B cell (primary cell): ENCODE data around the gene SCGB2B2. TPM values are rescaled to one million over a fixed set of nuclear protein-coding genes. Genes with fewer than 3 reads are reported as not detected.
"Not testable (repeated sequence)": the region's sequence is repeated elsewhere in the genome, so short reads cannot be mapped to it uniquely, and the experiment has no call there.

Source experiments
- ATAC-seq: fragments of 200-7000 bp; cut with Tn5 transposase; one replicate; pipeline ENCODE4 v1.10.0; 2021; ENCODE audit warnings: low read depth, mild to moderate bottlenecking, moderate number of reproducible peaks, moderate library complexity
- CTCF ChIA-PET: fragments of 350-600 bp; sonication (Branson Sonifier 250); formaldehyde crosslinking; loops from one replicate; lab custom pipeline; 2021; ENCODE audit warnings: antibody characterized with exemption, inconsistent platforms; lab: Charles Lee
- POLR2A ChIA-PET: fragments of 350-600 bp; sonication (Branson Sonifier 250); formaldehyde crosslinking; loops from one replicate; lab custom pipeline; 2021; ENCODE audit warnings: antibody characterized with exemption; lab: Charles Lee
- DNase-seq: peaks from one replicate; pipeline ENCODE4 v3.0.0; 2013
- H2AFZ ChIP-seq: 2 replicates; pipeline ENCODE4 v1.6.1; 2012; ENCODE audit warnings: mild to moderate bottlenecking, low read depth, low read length; ENCODE audit not compliant: insufficient read depth, poor library complexity, severe bottlenecking
- H3K27ac ChIP-seq, 2 donors: 1 replicate in 1 of 2; 2 replicates in 1 of 2; pipeline ENCODE4 v1.5.1; 2012 to 2013; ENCODE audit warnings: low read length in 2 of 2, mild to moderate bottlenecking in 2 of 2, moderate library complexity in 1 of 2
- H3K27me3 ChIP-seq, 4 experiments: fragments of 200-600 bp in 1 of 4; sonication (generic) in 1 of 4; replicated peaks in 1 of 4; 1 replicate in 2 of 4; 2 replicates in 2 of 4; pipeline versions ENCODE4 v1.6.1 to v1.7.0; 2013 to 2016; ENCODE audit warnings: low read length in 3 of 4, mild to moderate bottlenecking in 2 of 4, mixed read lengths in 1 of 4, moderate library complexity in 1 of 4; ENCODE audit not compliant: insufficient read depth in 4 of 4, control insufficient read depth in 3 of 4; ENCODE audit errors: control extremely low read depth in 1 of 4
- H3K36me3 ChIP-seq, 2 experiments: replicated peaks in 1 of 2; 1 replicate in 1 of 2; 2 replicates in 1 of 2; pipeline versions ENCODE4 v1.6.1 to v1.7.1; 2013; ENCODE audit warnings: low read length in 1 of 2; ENCODE audit not compliant: insufficient read depth in 2 of 2, control insufficient read depth in 1 of 2; ENCODE audit errors: control extremely low read depth in 1 of 2, extremely low read depth in 1 of 2
- H3K4me1 ChIP-seq, 2 donors: fragments of 200-600 bp in 1 of 2; sonication (generic) in 1 of 2; 1 replicate in 1 of 2; 2 replicates in 1 of 2; pipeline versions ENCODE4 v1.5.1 to v1.6.1; 2013 to 2017; ENCODE audit warnings: low read length in 2 of 2; ENCODE audit not compliant: control insufficient read depth in 2 of 2, insufficient read depth in 2 of 2
- H3K4me2 ChIP-seq: replicated peaks from 2 replicates; pipeline ENCODE3; 2012; ENCODE audit warnings: mild to moderate bottlenecking, low read depth, low read length; ENCODE audit not compliant: poor library complexity, severe bottlenecking
- H3K4me3 ChIP-seq, 5 experiments: fragments of 200-600 bp in 1 of 5; sonication (generic) in 1 of 5; 1 replicate in 3 of 5; 2 replicates in 2 of 5; pipeline versions ENCODE4 v1.5.1 to v1.7.0; 2011 to 2016; ENCODE audit warnings: low read length in 4 of 5, mild to moderate bottlenecking in 4 of 5, low read depth in 2 of 5, control low read depth in 1 of 5, moderate library complexity in 1 of 5; ENCODE audit not compliant: insufficient read depth in 1 of 5; ENCODE audit errors: control extremely low read depth in 1 of 5, extremely low read depth in 1 of 5
- H3K79me2 ChIP-seq: fragments of 200-600 bp; sonication (generic); one replicate; pipeline ENCODE4 v1.6.0; 2016; ENCODE audit warnings: low read length; ENCODE audit not compliant: control insufficient read depth, insufficient read depth
- H3K9ac ChIP-seq: fragments of 200-600 bp; sonication (generic); 2 replicates; pipeline ENCODE4 v1.6.1; 2017; ENCODE audit warnings: mild to moderate bottlenecking, low read length, moderate library complexity
- H3K9me3 ChIP-seq, 3 donors: one replicate each; pipeline versions ENCODE4 v1.6.1 to v1.7.1; 2013; ENCODE audit warnings: low read length in 2 of 3; ENCODE audit not compliant: control insufficient read depth in 2 of 3, insufficient read depth in 1 of 3; ENCODE audit errors: control extremely low read depth in 1 of 3
- H4K20me1 ChIP-seq: 2 replicates; pipeline ENCODE4 v1.6.0; 2012; ENCODE audit warnings: mild to moderate bottlenecking, low read length; ENCODE audit not compliant: insufficient read depth, control insufficient read depth, poor library complexity, severe bottlenecking
- H3K27ac Mint-ChIP-seq: one replicate; pipeline ENCODE4 v1.8.0; 2021; ENCODE audit warnings: mixed read lengths
- H3K27me3 Mint-ChIP-seq: one replicate; pipeline ENCODE4 v1.8.0; 2021; ENCODE audit warnings: mixed read lengths
- H3K4me1 Mint-ChIP-seq: one replicate; pipeline ENCODE4 v1.8.0; 2021; ENCODE audit warnings: mixed read lengths
- H3K4me3 Mint-ChIP-seq: one replicate; pipeline ENCODE4 v1.8.0; 2021; ENCODE audit warnings: mixed read lengths
- H3K9me3 Mint-ChIP-seq: one replicate; pipeline ENCODE4 v1.8.0; 2022; ENCODE audit warnings: mixed read lengths; ENCODE audit not compliant: insufficient read depth
- CTCF ChIP-seq: fragments of 200-600 bp; IDR thresholded peaks from one replicate; pipeline ENCODE4 v1.8.0; 2022; ENCODE audit warnings: antibody characterized with exemption, mild to moderate bottlenecking
- EZH2 ChIP-seq: IDR thresholded peaks from 2 replicates; pipeline ENCODE4 v1.6.1; 2012; ENCODE audit warnings: borderline replicate concordance, low read depth, mild to moderate bottlenecking, moderate library complexity, low read length; ENCODE audit not compliant: insufficient read depth, poor library complexity, severe bottlenecking
- WGBS: methylation state at CpG from one replicate; pipeline ENCODE4 v1.1.5; 2013; ENCODE audit warnings: missing lambda C conversion rate; ENCODE audit not compliant: insufficient coverage; 5-methylcytosine and 5-hydroxymethylcytosine counted together
- intact Hi-C: fragments of 100-400 bp; cut with micrococcal nuclease; formaldehyde crosslinking; loops from one replicate; pipeline ENCODE4 v1.10.0; 2022
- polyA plus RNA-seq: library from polyadenylated mRNA; depleted of rRNA; stranded (reverse); fragments of >200 nt; gene quantifications from 2 replicates; pipeline ENCODE4 v1.2.3, GENCODE V29; 2012
- total RNA-seq, 2 donors: library from RNA; stranded (reverse); fragments of 120-200 nt in 1 of 2; gene quantifications; 1 replicate in 1 of 2; 2 replicates in 1 of 2; pipeline versions ENCODE4 v1.2.3 to v1.2.4, GENCODE V29; 2013 to 2022

SCGB2B2 gene
- total and polyA plus RNA-seq, 2 donors (not counting 1 experiment from before 2014, with no cell fraction given), result 0.21 to 0.91 TPM

- Histone ChIP-seq H3K27me3 (peaks cover 0 to 11% (median 0%) of the 10 kb centered on the region in 4 experiments), H2AFZ (no peak overlapping the region), H4K20me1 (no peaks in the 10 kb centered on the region), H3K36me3 (no peaks in the 10 kb centered on the region), H3K9me3 (no peaks in the 10 kb centered on the region), H3K9ac (no peak overlapping the region), H3K27ac (no peak overlapping the region), H3K4me3 (no peak overlapping the region), H3K4me2 (no peak overlapping the region), H3K4me1 (peaks cover 0 to 5% of the 10 kb centered on the region in 2 donors), H3K79me2 (no peaks in the 10 kb centered on the region)
- H3K4me3 Mint-ChIP-seq, result no peak overlapping the region
- ChIA-PET CTCF (no interaction called here), POLR2A (no interaction called here)
- TF ChIP-seq CTCF, result no peak
- no peak for TF ChIP-seq EZH2
- peaks cover 11% of the 10 kb centered on the region for H3K27me3 Mint-ChIP-seq
- peaks cover 4% of the 10 kb centered on the region for H3K4me1 Mint-ChIP-seq
- ATAC-seq (no peak), DNase-seq (no peak)
- 94% methylated on average over 6 of the region's 7 CpGs for WGBS
- no peak overlapping the region for H3K27ac Mint-ChIP-seq
- H3K9me3 Mint-ChIP-seq, result no peaks in the 10 kb centered on the region
- intact Hi-C loops, result no loop called here
These were observed 7.7 kb downstream of the SCGB2B2 start for GRCh38 chr19:34669305-34669704.

GRCh38 chr19:34668690-34669089 lies 8.3 kb downstream of the SCGB2B2 start:
- POLR2A ChIA-PET, H3K9me3 ChIP-seq, H3K4me3 ChIP-seq, DNase-seq, H3K79me2 ChIP-seq, H3K36me3 ChIP-seq, H3K4me3 Mint-ChIP-seq, H3K4me2 ChIP-seq, ATAC-seq, H4K20me1 ChIP-seq, CTCF ChIA-PET, H3K27ac ChIP-seq, H2AFZ ChIP-seq, H3K4me1 ChIP-seq, H3K4me1 Mint-ChIP-seq, H3K9me3 Mint-ChIP-seq, H3K27me3 ChIP-seq, H3K27me3 Mint-ChIP-seq, intact Hi-C loops, H3K27ac Mint-ChIP-seq, H3K9ac ChIP-seq: not testable (repeated sequence)
- 100% methylated on average over 3 of the region's 5 CpGs for WGBS

DNA sequence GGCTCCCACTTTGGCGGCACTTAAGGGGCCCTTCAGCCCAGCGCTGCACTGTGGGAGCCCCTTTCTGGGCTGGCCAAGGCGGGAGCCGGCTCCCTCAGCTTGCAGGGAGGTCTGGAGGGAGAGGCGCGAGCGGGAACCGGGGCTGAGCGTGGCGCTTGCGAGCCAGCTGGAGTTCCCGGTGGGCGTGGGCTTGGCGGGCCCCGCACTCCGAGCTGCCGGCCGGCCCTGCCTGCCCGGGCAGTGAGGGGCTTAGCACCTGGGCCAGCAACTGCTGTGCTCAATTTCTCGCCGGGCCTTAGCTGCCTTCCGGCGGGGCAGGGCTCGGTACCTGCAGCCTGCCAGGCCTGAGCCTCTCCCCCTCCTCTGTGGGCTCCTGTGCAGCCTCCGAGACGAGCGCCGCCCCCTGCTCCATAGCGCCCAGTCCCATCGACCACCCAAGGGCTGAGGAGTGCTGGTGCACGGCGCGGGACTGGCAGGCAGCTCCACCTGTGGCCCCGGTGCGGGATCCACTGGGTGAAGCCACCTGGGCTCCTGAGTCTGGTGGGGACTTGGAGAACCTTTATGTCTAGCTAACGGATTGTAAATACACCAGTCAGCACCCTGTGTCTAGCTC lies 8.8 kb downstream of the SCGB2B2 start:
- ATAC-seq, H3K9me3 ChIP-seq, H2AFZ ChIP-seq, H3K4me3 Mint-ChIP-seq, H3K27me3 Mint-ChIP-seq, H3K9me3 Mint-ChIP-seq, H3K79me2 ChIP-seq, H3K9ac ChIP-seq, H3K27ac ChIP-seq, intact Hi-C loops, H3K4me1 Mint-ChIP-seq, H3K27me3 ChIP-seq, H3K4me2 ChIP-seq, POLR2A ChIA-PET, H4K20me1 ChIP-seq, CTCF ChIA-PET, H3K4me3 ChIP-seq, H3K27ac Mint-ChIP-seq, DNase-seq, H3K36me3 ChIP-seq, H3K4me1 ChIP-seq: not testable (repeated sequence)
- 96% methylated on average over 31 of the region's 36 CpGs for WGBS
